ENCODE data around the gene ORMDL3.

ORMDL3 gene

GRCh38 chr17:39927101-39927928, at the start of gene ORMDL3, which contains the start of gene LRRC3C:
Gene ORMDL3, minus strand, starts transcription at chr17:39927601. Its CDS starts 3,398 bp downstream, at chr17:39924203.
Gene LRRC3C, plus strand, starts transcription at chr17:39927732. Its CDS starts 13,792 bp downstream, at chr17:39941524.
- peak; percentile 91 for DNase-seq (ENCODE audit: low spot score)

- no peak for DNase-seq (ENCODE audit: low spot score)
These were observed 48.4 kb upstream of the ORMDL3 start for GRCh38 chr17:39975801-39976200.

GRCh38 chr17:39974433-39974832, 47.0 kb upstream of the ORMDL3 start:
- DNase-seq (ENCODE audit: low spot score) = no peak

GRCh38 chr17:39973496-39973895, 46.1 kb upstream of the ORMDL3 start:
- no peak for DNase-seq (ENCODE audit: low spot score)

GRCh38 chr17:39972271-39972670, 44.9 kb upstream of the ORMDL3 start:
- no peak for DNase-seq (ENCODE audit: low spot score)

- DNase-seq (ENCODE audit: low spot score) = no peak
These were observed 43.7 kb upstream of the ORMDL3 start for GRCh38 chr17:39971076-39971603.

- DNase-seq (ENCODE audit: low spot score) = no peak
These were observed 42.8 kb upstream of the ORMDL3 start for GRCh38 chr17:39970157-39970692.

GRCh38 chr17:39969375-39969774, 42.0 kb upstream of the ORMDL3 start:
- DNase-seq (ENCODE audit: low spot score) = no peak

- no peak for DNase-seq (ENCODE audit: low spot score)
These were observed 41.4 kb upstream of the ORMDL3 start for GRCh38 chr17:39968761-39969160.

GRCh38 chr17:39966771-39967170, 39.4 kb upstream of the ORMDL3 start:
- no peak for DNase-seq (ENCODE audit: low spot score)

- DNase-seq (ENCODE audit: low spot score) = no peak
These were observed 37.8 kb upstream of the ORMDL3 start for GRCh38 chr17:39965017-39965699.

GRCh38 chr17:39963829-39964228, 36.4 kb upstream of the ORMDL3 start:
- DNase-seq (ENCODE audit: low spot score) = no peak

- DNase-seq (ENCODE audit: low spot score) = no peak
These were observed 35.3 kb upstream of the ORMDL3 start, which contains the start of gene GSDMA for GRCh38 chr17:39962642-39963220. Gene GSDMA, plus strand, starts transcription at chr17:39963004. Its CDS starts 2,684 bp downstream, at chr17:39965688.

- no peak for DNase-seq (ENCODE audit: low spot score)
These were observed 33.2 kb upstream of the ORMDL3 start for GRCh38 chr17:39960524-39961041.

GRCh38 chr17:39955726-39956225, 28.4 kb upstream of the ORMDL3 start:
- no peak for DNase-seq (ENCODE audit: low spot score)

GRCh38 chr17:39954876-39955275, 27.5 kb upstream of the ORMDL3 start:
- no peak for DNase-seq (ENCODE audit: low spot score)

- DNase-seq (ENCODE audit: low spot score) = no peak
These were observed 26.1 kb upstream of the ORMDL3 start for GRCh38 chr17:39953471-39953888.

GRCh38 chr17:39952680-39953470, 25.5 kb upstream of the ORMDL3 start:
- DNase-seq (ENCODE audit: low spot score) = peak; percentile 95

GRCh38 chr17:39951924-39952679, 24.7 kb upstream of the ORMDL3 start:
- no peak for DNase-seq (ENCODE audit: low spot score)

- DNase-seq (ENCODE audit: low spot score) = no peak
These were observed 23.5 kb upstream of the ORMDL3 start for GRCh38 chr17:39950871-39951348.
